HepG2 (cell line): Measurements from ENCODE around the gene ABHD12. TPM values are rescaled to one million over a fixed set of nuclear protein-coding genes. Genes with fewer than 3 reads are reported as not detected.

Source experiments
- ATF3 ChIP-seq: sonication (generic); formaldehyde crosslinking; IDR thresholded peaks from 2 replicates; pipeline ENCODE4 v1.4.0; 2020; ENCODE audit warnings: missing genetic modification reagents
- CBFB ChIP-seq: sonication (generic); formaldehyde crosslinking; IDR thresholded peaks from 2 replicates; pipeline ENCODE4 v1.4.0; 2020; ENCODE audit warnings: missing genetic modification reagents
- CCDC6 ChIP-seq: sonication (generic); formaldehyde crosslinking; IDR thresholded peaks from 2 replicates; pipeline ENCODE4 v1.8.1; 2022; ENCODE audit warnings: mild to moderate bottlenecking, missing genetic modification reagents, moderate library complexity
- HIC2 ChIP-seq: sonication (generic); formaldehyde crosslinking; IDR thresholded peaks from 2 replicates; pipeline ENCODE4 v1.9.0; 2022; ENCODE audit warnings: low read depth, missing genetic modification reagents
- HOMEZ ChIP-seq: IDR thresholded peaks from 2 replicates; pipeline ENCODE4 v1.6.1; 2016; ENCODE audit warnings: low read depth
- MAFF ChIP-seq: IDR thresholded peaks from 2 replicates; pipeline ENCODE4 v1.6.1; 2011; ENCODE audit warnings: low read depth, low read length, improper control_type of control experiment
- MBNL3 ChIP-seq: fragments of 250-450 bp; sonication (Bioruptor Pico); conservative IDR thresholded peaks from 2 replicates; pipeline ENCODE4 v1.8.0; 2022; ENCODE audit warnings: mild to moderate bottlenecking, inconsistent platforms
- NCOR1 ChIP-seq: fragments of 200-600 bp; sonication (generic); IDR thresholded peaks from 2 replicates; pipeline ENCODE4 v1.7.0; 2017; ENCODE audit warnings: antibody characterized with exemption, low read length, borderline replicate concordance
- SOX13 ChIP-seq, 3 experiments: fragments of 450-650 bp in 1 of 3; sonication (generic) in 1 of 3; formaldehyde crosslinking in 1 of 3; IDR thresholded peaks in 2 of 3; conservative IDR thresholded peaks in 1 of 3; 2 replicates each; pipeline versions ENCODE4 v1.5.0 to v1.6.1; 2016 to 2020; ENCODE audit warnings: antibody characterized with exemption in 1 of 3, mild to moderate bottlenecking in 1 of 3, missing compliant biosample characterization in 1 of 3, missing genetic modification reagents in 1 of 3, moderate library complexity in 1 of 3
- STAT6 ChIP-seq: sonication (generic); formaldehyde crosslinking; IDR thresholded peaks from 2 replicates; pipeline ENCODE4 v1.4.0; 2020; ENCODE audit warnings: missing genetic modification reagents, mild to moderate bottlenecking, borderline replicate concordance
- TBL1XR1 ChIP-seq: fragments of 150-350 bp; IDR thresholded peaks from 2 replicates; pipeline ENCODE4 v1.6.1; 2014; ENCODE audit warnings: borderline replicate concordance, low read length; ENCODE audit not compliant: partially characterized antibody
- ZBTB7A ChIP-seq: sonication (generic); formaldehyde crosslinking; IDR thresholded peaks from 2 replicates; pipeline ENCODE4 v1.8.0; 2022; ENCODE audit warnings: mild to moderate bottlenecking, missing genetic modification reagents
- ZNF207 ChIP-seq: fragments of 450-650 bp; IDR thresholded peaks from 2 replicates; pipeline ENCODE4 v1.6.1; 2016; ENCODE audit warnings: antibody characterized with exemption, borderline replicate concordance
- ZNF350 ChIP-seq: sonication (generic); formaldehyde crosslinking; IDR thresholded peaks from 2 replicates; pipeline ENCODE4 v1.4.0; 2020; ENCODE audit warnings: mild to moderate bottlenecking, low read depth, missing genetic modification reagents, borderline replicate concordance
- ZNF44 ChIP-seq: sonication (generic); formaldehyde crosslinking; IDR thresholded peaks from 2 replicates; pipeline ENCODE4 v1.5.1; 2020; ENCODE audit warnings: mild to moderate bottlenecking, missing genetic modification reagents
- polyA plus RNA-seq, 8 experiments: library from polyadenylated mRNA; depleted of rRNA in 3 of 8; stranded (reverse) in 7 of 8; unstranded in 1 of 8; fragments of >200 nt; fragmentation: Illumina TruSeq in 4 of 8; extraction: Trizol in 4 of 8; gene quantifications; 2 replicates each; pipeline versions ENCODE4 v1.2.1 to v1.2.3, GENCODE V29; 2011 to 2016; ENCODE audit warnings: low read depth in 4 of 8, missing spikeins in 1 of 8, mixed read lengths in 1 of 8; ENCODE audit not compliant: insufficient read depth in 1 of 8
- total RNA-seq, 5 experiments: library from RNA; depleted of rRNA; stranded (reverse); fragments of >200 nt; fragmentation: Illumina TruSeq; extraction: Trizol; gene quantifications; 2 replicates each; pipeline ENCODE4 v1.2.3, GENCODE V29; 2016; ENCODE audit warnings: low read depth in 1 of 5

The ABHD12 gene
- total and polyA plus RNA-seq, 2 of the 13 experiments (the other 11 are each of a cell fraction or from before 2014, with no cell fraction given) = 23.5 to 72.1 TPM

GRCh38 chr20:25378189-25378883 is 12.3 kb downstream of the ABHD12 start (continued):
- peak; percentile 86 for TF ChIP-seq TBL1XR1
- peak; percentile 86 for TF ChIP-seq SOX13 (IDR thresholded peaks at IDR 0.05)
- TF ChIP-seq SOX13 (CRISPR knock-in tag; conservative IDR thresholded peaks at IDR 0.05 in 1 of 2, IDR thresholded peaks at IDR 0.05 in 1 of 2) = peak in 1 of 2 experiments; percentile 97; a peak in 2 of 4 replicates
- no peak for TF ChIP-seq ZNF207
- no peak for TF ChIP-seq ZBTB7A (CRISPR knock-in tag)
- peak; percentile 94; the same call in 1 of the 2 replicates for TF ChIP-seq NCOR1
- no peak; the same call in 1 of the 2 replicates for TF ChIP-seq ATF3 (CRISPR knock-in tag)
- TF ChIP-seq CCDC6 = peak; percentile 56; the same call in 1 of the 2 replicates
- TF ChIP-seq HOMEZ = peak; percentile 66; the same call in 1 of the 2 replicates
- TF ChIP-seq ZNF44 (CRISPR knock-in tag) = no peak
- peak; percentile 100 for TF ChIP-seq CBFB (CRISPR knock-in tag)
- TF ChIP-seq MAFF = no peak
- no peak for TF ChIP-seq ZNF350
- TF ChIP-seq HIC2 (CRISPR knock-in tag) = peak; percentile 93
- TF ChIP-seq STAT6 (CRISPR knock-in tag) = no peak
- TF ChIP-seq MBNL3 (CRISPR knock-in tag) = no peak
